Measurements from ENCODE around the gene ARID1A.

DNA sequence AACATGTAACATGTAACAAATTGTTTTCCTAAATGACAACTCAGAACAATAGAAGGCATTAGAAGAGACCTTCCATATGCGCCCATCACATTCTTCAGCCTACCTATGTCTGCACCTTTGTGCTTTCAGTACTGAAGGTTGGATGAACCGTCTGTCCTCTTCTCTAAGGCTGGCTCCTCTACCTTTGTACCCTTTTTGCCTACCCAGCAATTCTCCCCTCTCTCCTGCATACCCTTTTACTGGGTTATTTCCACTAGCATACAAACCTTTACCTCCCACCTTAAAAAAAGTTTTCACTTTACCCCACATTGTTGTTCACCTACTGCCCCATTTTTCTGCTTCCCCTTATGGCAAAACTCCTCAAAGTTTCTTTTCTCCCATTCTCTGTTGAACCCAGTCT lies 97.1 kb downstream of the ARID1A start:
- TF ChIP-seq POLR2A (IDR thresholded peaks at IDR 0.05; ENCODE audit: low read length), result no peak
- no peak for TF ChIP-seq GATA1 (IDR thresholded peaks at IDR 0.05; ENCODE audit: low read depth, low read length)
